ENCODE results near the gene SLC22A2. TPM values are rescaled to one million over a fixed set of nuclear protein-coding genes. Genes with fewer than 3 reads are reported as not detected.

SLC22A2 gene
- total and polyA plus RNA-seq, 2 donors (not counting 3 experiments of a cell fraction or from before 2014, with no cell fraction given), result not detected

- intact Hi-C loops (cut with micrococcal nuclease) (no loop called here), dilution Hi-C loops (cut with MboI; ENCODE audit: extremely low pct_ligation_motif_present, low sequenced_read_pairs) (no loop called here)
- Histone ChIP-seq H3K9me3 (replicated peaks; ENCODE audit: control insufficient read depth, insufficient read depth, low read length) (peaks cover 2% of the 10 kb centered on the region), H4K20me1 (replicated peaks; ENCODE audit: control insufficient read depth, extremely low read depth, insufficient read depth, low read length) (no peaks in the 10 kb centered on the region), H3K4me3 (replicated peaks in 1 of 3; ENCODE audit: insufficient read depth in 1 of 3, low read depth in 1 of 3, low read length in 3 of 3) (no peak overlapping the region), H3K79me2 (ENCODE audit: control insufficient read depth, insufficient read depth, low read length) (no peaks in the 10 kb centered on the region), H3K27ac (ENCODE audit: insufficient read depth, low read depth, low read length) (no peak overlapping the region), H3K9ac (replicated peaks; ENCODE audit: extremely low read depth, insufficient read depth, low read length) (no peak overlapping the region), H3K27me3 (ENCODE audit: control insufficient read depth in 2 of 2, insufficient read depth in 2 of 2, low read length in 2 of 2) (no peaks in the 10 kb centered on the region), H3K4me1 (ENCODE audit: control insufficient read depth, extremely low read depth, insufficient read depth, low read length) (no peaks in the 10 kb centered on the region), H3K9me1 (replicated peaks; ENCODE audit: control insufficient read depth, extremely low read depth, insufficient read depth, low read length) (no peaks in the 10 kb centered on the region), H3K36me3 (ENCODE audit: control insufficient read depth in 2 of 2, extremely low read depth in 1 of 2, insufficient read depth in 2 of 2, low read length in 2 of 2) (no peaks in the 10 kb centered on the region), H3K4me2 (ENCODE audit: insufficient read depth, low read length) (no peak overlapping the region), H2AFZ (ENCODE audit: low read depth, low read length) (no peak overlapping the region)
- TF ChIP-seq CTCF (IDR thresholded peaks at IDR 0.05; ENCODE audit: extremely low read depth in 1 of 2, insufficient read depth in 1 of 2, low read depth in 1 of 2, low read length in 2 of 2) (no peak), FOS (IDR thresholded peaks at IDR 0.05; ENCODE audit: borderline replicate concordance, insufficient read depth, low read length) (no peak), EZH2 (IDR thresholded peaks at IDR 0.05; ENCODE audit: borderline replicate concordance, low read depth, low read length, severe bottlenecking) (no peak), MYC (IDR thresholded peaks at IDR 0.05; ENCODE audit: low read depth, low read length) (no peak), JUN (IDR thresholded peaks at IDR 0.05; ENCODE audit: borderline replicate concordance, insufficient read depth, insufficient read length, low read depth) (no peak), POLR2A (IDR thresholded peaks at IDR 0.05; ENCODE audit: low read depth, low read length) (no peak), MAX (IDR thresholded peaks at IDR 0.05; ENCODE audit: insufficient read depth, insufficient read length) (no peak), POLR2AphosphoS5 (IDR thresholded peaks at IDR 0.05; ENCODE audit: insufficient read depth, low read depth, low read length) (no peak), GATA2 (IDR thresholded peaks at IDR 0.05; ENCODE audit: insufficient read depth, insufficient read length, low read depth, low read length) (no peak)
- ChIA-PET CTCF (no interaction called here), POLR2A (no interaction called here)
- DNase-seq (ENCODE audit: low read depth, low spot score) (no peak), FAIRE-seq (no peak)
- no TSS peak for BruUV-seq (replicated peaks)
Observed at GRCh38 chr6:160249671-160250070, 8.9 kb downstream of the SLC22A2 start.

All from endothelial cell of umbilical vein (primary cell).